ENCODE measurements around the gene NAT10. TPM values are rescaled to one million over a fixed set of nuclear protein-coding genes. Genes with fewer than 3 reads are reported as not detected.

The NAT10 gene
- total RNA-seq, 2 donors from 2014 or later: 59.7 to 61.0 TPM

GRCh38 chr11:34140149-34140548 is 34.7 kb downstream of the NAT10 start:
- no peaks in the 10 kb centered on the region for H3K9me3 ChIP-seq (ENCODE audit: control insufficient read depth, low read length)
- H3K9ac ChIP-seq (ENCODE audit: extremely low read depth, low read length, poor library complexity, severe bottlenecking): no peak overlapping the region
- no peaks in the 10 kb centered on the region for H3K4me1 ChIP-seq (ENCODE audit: control insufficient read depth, insufficient read depth, low read length)
- no peaks in the 10 kb centered on the region for H3K27me3 Mint-ChIP-seq (ENCODE audit: insufficient read depth)
- H3K9me3 Mint-ChIP-seq: no peaks in the 10 kb centered on the region
- H3K4me3 Mint-ChIP-seq: no peak overlapping the region
- H3K4me1 Mint-ChIP-seq: no peaks in the 10 kb centered on the region
- WGBS, 2 experiments (ENCODE audit: insufficient coverage in 1 of 2, insufficient read length in 1 of 2): 93 to 95% methylated on average over 6 to 11 of the region's 11 CpGs
- no peak for DNase-seq
- peaks cover 76% of the 10 kb centered on the region for H3K36me3 Mint-ChIP-seq (ENCODE audit: low read depth)
- no peak overlapping the region for H3K27ac ChIP-seq (ENCODE audit: low read depth, low read length)
- H3K27me3 ChIP-seq (ENCODE audit: control insufficient read depth, insufficient read depth, low read length, poor library complexity, severe bottlenecking): no peaks in the 10 kb centered on the region
- H3K27ac Mint-ChIP-seq: no peak overlapping the region
- no peak overlapping the region for H3K4me3 ChIP-seq (ENCODE audit: low read length)
- peaks cover 85% of the 10 kb centered on the region for H3K36me3 ChIP-seq (ENCODE audit: control insufficient read depth, insufficient read depth, low read length)
- no peak for TF ChIP-seq CTCF (conservative IDR thresholded peaks at IDR 0.05)

GRCh38 chr11:34143048-34143447 is 37.6 kb downstream of the NAT10 start:
- DNase-seq: no peak
- Histone ChIP-seq H3K9me3 (ENCODE audit: control insufficient read depth, low read length) (no peaks in the 10 kb centered on the region), H3K9ac (ENCODE audit: extremely low read depth, low read length, poor library complexity, severe bottlenecking) (no peak overlapping the region), H3K27ac (ENCODE audit: low read depth, low read length) (no peak overlapping the region), H3K4me1 (ENCODE audit: control insufficient read depth, insufficient read depth, low read length) (no peaks in the 10 kb centered on the region), H3K36me3 (ENCODE audit: control insufficient read depth, insufficient read depth, low read length) (peaks cover 75% of the 10 kb centered on the region), H3K4me3 (ENCODE audit: low read length) (no peak overlapping the region), H3K27me3 (ENCODE audit: control insufficient read depth, insufficient read depth, low read length, poor library complexity, severe bottlenecking) (no peaks in the 10 kb centered on the region)
- WGBS, 2 experiments (ENCODE audit: insufficient coverage in 1 of 2, insufficient read length in 1 of 2): 88 to 100% methylated on average over 1 to 2 of the region's 2 CpGs
- TF ChIP-seq CTCF (conservative IDR thresholded peaks at IDR 0.05): no peak
- Mint-ChIP-seq H3K27ac (no peak overlapping the region), H3K4me1 (no peaks in the 10 kb centered on the region), H3K27me3 (ENCODE audit: insufficient read depth) (no peaks in the 10 kb centered on the region), H3K4me3 (no peak overlapping the region), H3K36me3 (ENCODE audit: low read depth) (peaks cover 76% of the 10 kb centered on the region), H3K9me3 (no peaks in the 10 kb centered on the region)

- Histone ChIP-seq H3K27ac (ENCODE audit: low read depth, low read length) (no peak overlapping the region), H3K36me3 (ENCODE audit: control insufficient read depth, insufficient read depth, low read length) (peaks cover 69% of the 10 kb centered on the region), H3K27me3 (ENCODE audit: control insufficient read depth, insufficient read depth, low read length, poor library complexity, severe bottlenecking) (no peaks in the 10 kb centered on the region), H3K9me3 (ENCODE audit: control insufficient read depth, low read length) (no peaks in the 10 kb centered on the region), H3K4me1 (ENCODE audit: control insufficient read depth, insufficient read depth, low read length) (no peaks in the 10 kb centered on the region), H3K4me3 (ENCODE audit: low read length) (no peak overlapping the region), H3K9ac (ENCODE audit: extremely low read depth, low read length, poor library complexity, severe bottlenecking) (no peak overlapping the region)
- TF ChIP-seq CTCF (conservative IDR thresholded peaks at IDR 0.05): no peak
- 94 to 95% methylated on average over 5 of the region's 5 CpGs for WGBS, 2 experiments (ENCODE audit: insufficient coverage in 1 of 2, insufficient read length in 1 of 2)
- Mint-ChIP-seq H3K36me3 (ENCODE audit: low read depth) (peaks cover 70% of the 10 kb centered on the region), H3K4me3 (no peak overlapping the region), H3K9me3 (no peaks in the 10 kb centered on the region), H3K4me1 (no peaks in the 10 kb centered on the region), H3K27ac (peak overlapping the region; percentile 60), H3K27me3 (ENCODE audit: insufficient read depth) (no peaks in the 10 kb centered on the region)
- DNase-seq: no peak
These were observed 39.6 kb downstream of the NAT10 start for GRCh38 chr11:34145073-34145472.

Data from endodermal cell (in vitro differentiated cells).